Heart right ventricle (tissue), 16 donors: ENCODE measurements around the gene WDR91. TPM values are rescaled to one million over a fixed set of nuclear protein-coding genes. Genes with fewer than 3 reads are reported as not detected.

Experiments
- ATAC-seq, 8 donors: fragments of 200-7000 bp; cut with Tn5 transposase; one replicate each; pipeline ENCODE4 v1.9.1; 2020; ENCODE audit warnings: mild to moderate bottlenecking in 8 of 8, moderate library complexity in 8 of 8, moderate number of reproducible peaks in 1 of 8
- DNase-seq, 2 donors: peaks; one replicate each; pipeline ENCODE4 v3.0.0-alpha.2; 2020
- H3K27ac ChIP-seq, 10 donors: fragments of 200-600 bp; sonication (generic) in 2 of 10; one replicate each; pipeline versions ENCODE4 v1.5.0 to v1.8.0; 2020 to 2022; ENCODE audit warnings: mild to moderate bottlenecking in 3 of 10
- H3K27me3 ChIP-seq, 7 donors: fragments of 200-600 bp; one replicate each; pipeline ENCODE4 v1.8.0; 2021 to 2022; ENCODE audit warnings: mild to moderate bottlenecking in 2 of 7
- H3K36me3 ChIP-seq, 9 donors: fragments of 200-600 bp; sonication (generic) in 1 of 9; one replicate each; pipeline versions ENCODE4 v1.5.0 to v1.8.0; 2020 to 2022; ENCODE audit warnings: mild to moderate bottlenecking in 2 of 9
- H3K4me1 ChIP-seq, 9 donors: fragments of 200-600 bp; sonication (generic) in 1 of 9; one replicate each; pipeline versions ENCODE4 v1.5.0 to v1.8.0; 2020 to 2022; ENCODE audit warnings: mild to moderate bottlenecking in 4 of 9
- H3K4me3 ChIP-seq, 10 donors: fragments of 200-600 bp; sonication (generic) in 2 of 10; one replicate each; pipeline versions ENCODE4 v1.5.0 to v1.8.0; 2020 to 2022; ENCODE audit warnings: mild to moderate bottlenecking in 7 of 10, moderate library complexity in 2 of 10
- H3K9me3 ChIP-seq, 11 donors: fragments of 200-600 bp in 10 of 11; sonication (generic) in 2 of 11; one replicate each; pipeline versions ENCODE4 v1.5.0 to v1.8.0; 2013 to 2022; ENCODE audit warnings: mild to moderate bottlenecking in 2 of 11, control low read depth in 1 of 11, moderate library complexity in 1 of 11
- WGBS, 2 donors: extraction: QIAGEN DNeasy Blood & Tissue Kit; methylation state at CpG; one replicate each; pipeline ENCODE4 v1.1.7; 2013; ENCODE audit warnings: inconsistent platforms in 1 of 2; 5-methylcytosine and 5-hydroxymethylcytosine counted together
- intact Hi-C, 10 donors: fragments of 100-400 bp; cut with DNase I; formaldehyde crosslinking; loops; one replicate each; pipeline versions ENCODE4 v1.11.1 to v1.14.2; 2022
- polyA plus RNA-seq, 2 donors: library from polyadenylated mRNA; stranded (reverse); fragments of 200-250 nt; gene quantifications; one replicate each; pipeline ENCODE4 v1.2.3, GENCODE V29; 2013
- total RNA-seq, 10 donors: library from RNA; stranded (reverse); fragmentation: NEBNext Ultra II Directional in 3 of 10; extraction: Animal tissue kit (Norgen Biotek cat#: 25700) in 3 of 10; gene quantifications; one replicate each; pipeline versions ENCODE4 v1.2.1 to v1.2.4, GENCODE V29; 2021 to 2023
- TF ChIP-seq, protein P1 (sequence below), 9 donors: fragments of 200-600 bp; sonication (generic) in 2 of 9; IDR thresholded peaks; one replicate each; pipeline versions ENCODE4 v1.5.0 to v1.8.0; 2021 to 2022; ENCODE audit warnings: antibody characterized with exemption in 9 of 9, mild to moderate bottlenecking in 5 of 9, moderate library complexity in 1 of 9
- donor health status: Arrhythmogenic right ventricular cardiomyopathy.
- donor health status: ischemic (EF 13 %, LVEDD 7.1; RV severe dilation, severe dysfunction).
- donor health status: healthy with polysubstance abuse.
- donor health status: DM: no; HTN: yes; CAD: no.
- donor health status: DM: no; HTN: no; CAD: no.
- donor health status: ischemic (EF 25% LVEDD 6.9; RV normal size, moderate dysfunction).
- donor health status: ischemic (EF 25% LVEDD 5.7; RV mildly dilated, moderate dysfunction).
- donor health status: healthy.
- donor health status: DM: yes; HTN: yes; CAD: no.
- donor health status: Ischemic cardiomyopathy.
- donor health status: ischemic (EF 35%, LVEDD 5.7; RV mildly dilated, moderate dysfunction).
- donor health status: nonischemic (EF 11% LVEDD 7.7; RV severe dilation, severe dysfunction).
- donor health status: DM: yes; HTN: yes; CAD: no.
- donor health status: PGD.
- donor health status: ischemic (EF 29% LVEDD 5.4; RV normal size, mild dysfunction).
- donor health status: nonischemic (EF 23%, LVEDD 6.1; RV moderate dilation, normal function).

WDR91 gene
- total and polyA plus RNA-seq, 12 donors = 3.0 to 10.4 (median 5.9) TPM

DNA sequence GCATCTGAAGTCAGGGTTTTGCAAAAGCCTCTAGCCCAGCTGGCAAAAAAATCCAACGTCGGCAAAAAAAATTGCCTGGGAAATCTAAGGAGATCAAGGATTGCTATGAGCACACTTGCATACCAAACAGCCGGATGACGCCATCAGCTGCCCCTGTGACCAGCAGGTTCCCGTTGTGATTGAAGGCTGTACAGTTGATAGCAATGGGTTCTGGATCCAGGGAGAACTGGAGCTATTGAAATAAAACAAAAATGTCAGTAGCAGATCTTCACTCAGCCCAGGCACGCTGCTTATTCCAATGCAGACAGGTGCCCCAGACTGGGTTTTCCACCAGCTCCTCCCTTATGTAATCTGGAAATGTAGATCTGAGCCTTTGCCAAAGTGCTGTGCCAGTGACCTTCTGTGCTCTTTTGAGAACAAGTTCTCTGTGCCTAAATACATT, 22.1 kb downstream of the WDR91 start:
- Histone ChIP-seq H3K4me1 (peaks cover 0 to 14% (median 0%) of the 10 kb centered on the region in 9 donors), H3K27ac (no peak overlapping the region), H3K9me3 (no peaks in the 10 kb centered on the region), H3K36me3 (peaks cover 0 to 100% (median 54%) of the 10 kb centered on the region in 9 donors), H3K27me3 (no peaks in the 10 kb centered on the region), H3K4me3 (no peak overlapping the region)
- intact Hi-C loops = loop anchor here in 1 of 10 donors (10.0 kb wide), 1 partner anchor 194 kb away; no protein-coding TSS in a partner anchor
- TF ChIP-seq, protein P1, sequence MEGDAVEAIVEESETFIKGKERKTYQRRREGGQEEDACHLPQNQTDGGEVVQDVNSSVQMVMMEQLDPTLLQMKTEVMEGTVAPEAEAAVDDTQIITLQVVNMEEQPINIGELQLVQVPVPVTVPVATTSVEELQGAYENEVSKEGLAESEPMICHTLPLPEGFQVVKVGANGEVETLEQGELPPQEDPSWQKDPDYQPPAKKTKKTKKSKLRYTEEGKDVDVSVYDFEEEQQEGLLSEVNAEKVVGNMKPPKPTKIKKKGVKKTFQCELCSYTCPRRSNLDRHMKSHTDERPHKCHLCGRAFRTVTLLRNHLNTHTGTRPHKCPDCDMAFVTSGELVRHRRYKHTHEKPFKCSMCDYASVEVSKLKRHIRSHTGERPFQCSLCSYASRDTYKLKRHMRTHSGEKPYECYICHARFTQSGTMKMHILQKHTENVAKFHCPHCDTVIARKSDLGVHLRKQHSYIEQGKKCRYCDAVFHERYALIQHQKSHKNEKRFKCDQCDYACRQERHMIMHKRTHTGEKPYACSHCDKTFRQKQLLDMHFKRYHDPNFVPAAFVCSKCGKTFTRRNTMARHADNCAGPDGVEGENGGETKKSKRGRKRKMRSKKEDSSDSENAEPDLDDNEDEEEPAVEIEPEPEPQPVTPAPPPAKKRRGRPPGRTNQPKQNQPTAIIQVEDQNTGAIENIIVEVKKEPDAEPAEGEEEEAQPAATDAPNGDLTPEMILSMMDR (IDR thresholded peaks at IDR 0.05) = no peak
- DNase-seq = no peak
- peak in 3 of 8 donors; percentile 31 to 63 (median 41) for ATAC-seq
- WGBS, 2 donors = 85 to 87% methylated on average over 6 of the region's 6 CpGs

DNA sequence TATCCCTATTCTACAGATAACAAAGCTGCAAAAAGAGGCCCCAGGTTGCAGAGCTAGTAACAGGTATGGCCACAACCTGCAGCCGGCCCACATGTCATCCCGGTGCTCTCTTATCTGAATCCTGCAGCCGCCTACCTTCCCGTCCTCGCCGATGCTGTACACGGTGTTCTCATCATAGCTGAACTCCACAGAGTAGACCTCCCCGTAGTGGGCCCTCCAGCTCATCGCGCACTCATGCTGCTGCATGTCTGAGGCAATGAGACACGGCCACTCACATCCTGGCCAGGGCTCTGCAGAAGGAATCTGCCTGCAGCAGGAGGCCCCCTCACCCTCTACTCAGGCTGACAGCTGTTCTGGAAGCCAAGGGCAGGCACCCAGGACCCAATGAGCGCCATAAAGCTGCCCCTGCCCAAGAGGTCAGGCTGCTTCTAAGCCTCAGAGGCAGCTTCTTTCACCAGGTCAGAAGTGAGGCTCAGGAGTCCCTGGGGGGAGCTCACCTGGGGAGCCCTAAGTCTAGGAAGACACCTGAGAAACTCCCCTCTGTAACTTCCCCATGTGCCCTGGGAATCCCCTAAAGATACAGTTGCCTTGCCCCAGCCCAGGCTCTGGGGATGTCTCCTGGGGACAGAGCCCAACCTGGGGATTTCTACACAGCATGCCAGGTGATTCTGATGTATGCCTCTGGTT, 22.9 kb downstream of the WDR91 start:
- H3K9me3 ChIP-seq = peaks cover 0 to 8% (median 0%) of the 10 kb centered on the region in 11 donors
- peaks cover 0 to 14% (median 0%) of the 10 kb centered on the region in 9 donors for H3K4me1 ChIP-seq
- WGBS, 2 donors = 97 to 98% methylated on average over 12 of the region's 12 CpGs
- intact Hi-C loops = loop anchor here in 1 of 10 donors (10.0 kb wide), 1 partner anchor 194 kb away; no protein-coding TSS in a partner anchor
- no peak for DNase-seq
- ATAC-seq = peak in 1 of 8 donors; percentile 23
- no peak overlapping the region for H3K27ac ChIP-seq
- H3K27me3 ChIP-seq = no peaks in the 10 kb centered on the region
- H3K4me3 ChIP-seq = no peak overlapping the region
- H3K36me3 ChIP-seq = peaks cover 0 to 100% (median 54%) of the 10 kb centered on the region in 9 donors
- TF ChIP-seq, protein P1 (IDR thresholded peaks at IDR 0.05) = no peak

DNA sequence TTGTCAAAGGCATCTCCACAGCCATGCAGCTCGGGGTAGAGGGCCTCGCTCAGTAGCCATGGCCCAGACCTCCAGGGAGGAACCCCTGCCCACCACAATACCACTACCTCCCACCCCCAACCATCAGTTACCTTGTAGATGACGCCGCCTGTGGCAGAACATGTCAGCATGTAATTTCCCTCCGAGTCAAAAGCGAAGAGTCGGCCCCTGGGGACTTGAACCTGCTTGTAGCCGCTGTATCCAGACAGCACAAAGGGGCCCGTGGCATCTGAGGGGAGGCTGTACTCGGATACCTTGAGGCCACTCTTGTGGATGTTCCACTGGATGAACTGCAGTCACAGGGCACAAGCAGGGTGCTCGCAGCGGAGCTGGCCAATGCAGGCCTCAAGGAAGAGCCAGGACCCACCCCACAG, 24.5 kb downstream of the WDR91 start:
- ATAC-seq (peak in 1 of 8 donors; percentile 11), DNase-seq (no peak)
- TF ChIP-seq, protein P1 (IDR thresholded peaks at IDR 0.05) = no peak
- intact Hi-C loops = loop anchor here in 1 of 10 donors (10.0 kb wide), 1 partner anchor 192 kb away; no protein-coding TSS in a partner anchor
- Histone ChIP-seq H3K4me1 (peaks cover 0 to 14% (median 0%) of the 10 kb centered on the region in 9 donors), H3K27me3 (no peaks in the 10 kb centered on the region), H3K9me3 (peaks cover 0 to 24% (median 7%) of the 10 kb centered on the region in 11 donors), H3K4me3 (no peak overlapping the region), H3K36me3 (peaks cover 0 to 100% (median 63%) of the 10 kb centered on the region in 9 donors), H3K27ac (no peak overlapping the region)
- WGBS, 2 donors = 90 to 91% methylated on average over 12 of the region's 12 CpGs

DNA sequence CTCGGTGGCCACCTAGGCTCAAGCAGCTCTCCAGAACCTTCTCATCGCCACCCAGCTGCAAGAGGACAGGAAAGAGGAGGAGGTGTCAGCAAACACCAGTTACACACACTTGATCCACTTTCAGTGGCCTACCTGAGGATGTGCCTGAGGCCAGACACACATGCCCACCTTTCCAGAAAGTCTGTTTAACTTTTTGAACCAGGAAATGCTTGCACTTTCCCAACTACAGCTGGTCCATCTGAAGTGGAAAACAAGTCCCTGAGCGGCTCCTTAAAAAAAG, 25.1 kb downstream of the WDR91 start:
- H3K27ac ChIP-seq = no peak overlapping the region
- DNase-seq = no peak
- intact Hi-C loops = loop anchor here in 1 of 10 donors (10.0 kb wide), 1 partner anchor 191 kb away; no protein-coding TSS in a partner anchor
- H3K4me1 ChIP-seq = peaks cover 0 to 14% (median 0%) of the 10 kb centered on the region in 9 donors
- no peak overlapping the region for H3K4me3 ChIP-seq
- H3K27me3 ChIP-seq = no peaks in the 10 kb centered on the region
- peaks cover 0 to 30% (median 13%) of the 10 kb centered on the region in 11 donors for H3K9me3 ChIP-seq
- ATAC-seq = no peak
- H3K36me3 ChIP-seq = peaks cover 0 to 99% (median 62%) of the 10 kb centered on the region in 9 donors
- TF ChIP-seq, protein P1 (IDR thresholded peaks at IDR 0.05) = no peak
- WGBS, 2 donors = 98 to 100% methylated on average over 3 of the region's 3 CpGs
